Kidney epithelial cell (primary cell): ENCODE measurements around the gene IL6ST. TPM values are rescaled to one million over a fixed set of nuclear protein-coding genes. Genes with fewer than 3 reads are reported as not detected.

Experiments
- DNase-seq: peaks from one replicate; pipeline ENCODE4 v3.0.0-alpha.2; 2010; ENCODE audit warnings: low read depth
- H3K27me3 ChIP-seq: 2 replicates; pipeline ENCODE4 v1.6.0; 2011; ENCODE audit warnings: low read length; ENCODE audit not compliant: control insufficient read depth, insufficient read depth
- H3K36me3 ChIP-seq: 2 replicates; pipeline ENCODE4 v1.5.1; 2011; ENCODE audit warnings: low read length; ENCODE audit not compliant: control insufficient read depth, insufficient read depth
- H3K4me3 ChIP-seq: 2 replicates; pipeline ENCODE4 v1.5.1; 2011; ENCODE audit warnings: low read depth, mild to moderate bottlenecking, control low read depth, low read length
- total RNA-seq: library from RNA; depleted of rRNA; stranded (reverse); fragments of >200 nt; gene quantifications from 2 replicates; pipeline ENCODE4 v1.2.3, GENCODE V29; 2015
- TF ChIP-seq, protein P1 (sequence below): IDR thresholded peaks from 2 replicates; pipeline ENCODE4 v1.5.1; 2011; ENCODE audit warnings: mild to moderate bottlenecking, moderate library complexity, low read length, control low read depth, inconsistent platforms; ENCODE audit not compliant: insufficient read depth, poor library complexity, severe bottlenecking

Gene IL6ST
- total RNA-seq, 1 donor from 2014 or later, result 139 TPM

DNA sequence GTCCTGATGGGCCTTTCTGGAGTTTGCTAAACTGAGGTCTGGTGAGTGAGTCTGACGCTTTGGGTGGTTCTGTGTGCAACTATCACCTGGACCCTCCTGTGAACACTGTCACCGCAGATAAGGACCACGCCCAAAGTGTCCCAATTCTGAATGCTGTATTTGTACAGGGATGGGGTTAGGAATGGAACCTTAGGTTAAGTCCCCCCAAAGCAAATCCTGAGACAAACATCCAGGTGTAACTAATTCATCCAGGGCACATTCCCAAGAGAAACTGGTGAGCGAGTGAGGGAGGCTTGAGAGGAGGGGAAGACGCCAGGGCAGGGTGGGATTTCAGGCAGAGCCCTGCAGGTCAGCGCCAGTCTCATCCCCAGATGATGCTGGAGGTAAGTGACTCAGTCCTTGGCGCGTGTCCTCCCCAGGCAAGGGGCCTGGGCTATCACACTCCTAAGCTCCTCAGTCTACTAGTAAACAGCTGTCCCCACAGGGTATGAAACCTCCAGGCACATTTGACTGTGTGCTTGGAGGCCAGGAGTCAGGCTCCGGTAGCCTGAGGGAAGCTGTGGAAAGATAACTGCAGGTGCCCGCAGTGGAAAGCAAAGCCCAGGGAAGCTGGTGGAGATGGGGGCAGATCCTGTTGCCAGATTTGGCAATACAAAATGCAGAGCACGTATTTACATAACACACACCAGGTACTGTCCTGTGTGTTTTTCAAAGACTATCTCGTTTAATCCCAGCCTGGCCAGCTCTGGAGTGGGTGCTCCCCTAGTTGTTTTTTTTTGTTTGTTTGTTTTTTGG lies 66.7 kb downstream of the IL6ST start:
- TF ChIP-seq, protein P1, sequence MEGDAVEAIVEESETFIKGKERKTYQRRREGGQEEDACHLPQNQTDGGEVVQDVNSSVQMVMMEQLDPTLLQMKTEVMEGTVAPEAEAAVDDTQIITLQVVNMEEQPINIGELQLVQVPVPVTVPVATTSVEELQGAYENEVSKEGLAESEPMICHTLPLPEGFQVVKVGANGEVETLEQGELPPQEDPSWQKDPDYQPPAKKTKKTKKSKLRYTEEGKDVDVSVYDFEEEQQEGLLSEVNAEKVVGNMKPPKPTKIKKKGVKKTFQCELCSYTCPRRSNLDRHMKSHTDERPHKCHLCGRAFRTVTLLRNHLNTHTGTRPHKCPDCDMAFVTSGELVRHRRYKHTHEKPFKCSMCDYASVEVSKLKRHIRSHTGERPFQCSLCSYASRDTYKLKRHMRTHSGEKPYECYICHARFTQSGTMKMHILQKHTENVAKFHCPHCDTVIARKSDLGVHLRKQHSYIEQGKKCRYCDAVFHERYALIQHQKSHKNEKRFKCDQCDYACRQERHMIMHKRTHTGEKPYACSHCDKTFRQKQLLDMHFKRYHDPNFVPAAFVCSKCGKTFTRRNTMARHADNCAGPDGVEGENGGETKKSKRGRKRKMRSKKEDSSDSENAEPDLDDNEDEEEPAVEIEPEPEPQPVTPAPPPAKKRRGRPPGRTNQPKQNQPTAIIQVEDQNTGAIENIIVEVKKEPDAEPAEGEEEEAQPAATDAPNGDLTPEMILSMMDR, result no peak
- Histone ChIP-seq H3K36me3 (no peaks in the 10 kb centered on the region), H3K27me3 (no peaks in the 10 kb centered on the region), H3K4me3 (no peak overlapping the region)
- no peak for DNase-seq

DNA sequence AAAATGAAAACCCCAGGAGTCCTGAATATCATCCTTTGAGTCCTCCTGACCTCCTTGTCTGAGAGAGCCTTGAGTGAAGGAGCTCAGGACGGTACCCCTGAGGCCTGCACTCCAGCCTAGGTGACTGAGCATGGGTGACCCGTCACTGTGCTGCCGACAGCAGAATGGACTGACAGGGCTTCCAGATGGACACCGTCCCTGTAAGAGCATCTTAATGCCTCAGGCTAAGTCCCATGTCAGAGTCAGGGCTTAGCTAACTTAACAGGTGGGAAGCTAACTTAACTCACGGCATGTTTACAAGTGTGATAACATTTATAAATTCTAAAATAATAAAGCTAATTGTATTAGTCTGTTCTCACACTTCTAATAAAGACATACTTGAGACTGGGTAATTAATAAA lies 68.3 kb downstream of the IL6ST start:
- DNase-seq, result no peak
- Histone ChIP-seq H3K4me3 (no peak overlapping the region), H3K36me3 (no peaks in the 10 kb centered on the region), H3K27me3 (no peaks in the 10 kb centered on the region)
- TF ChIP-seq, protein P1, result no peak

GRCh38 chr5:55925712-55926111 lies 69.1 kb downstream of the IL6ST start:
- DNase-seq, result no peak
- TF ChIP-seq, protein P1, result no peak
- no peaks in the 10 kb centered on the region for H3K36me3 ChIP-seq
- H3K27me3 ChIP-seq, result no peaks in the 10 kb centered on the region
- no peak overlapping the region for H3K4me3 ChIP-seq

GRCh38 chr5:55925181-55925580 lies 69.6 kb downstream of the IL6ST start:
- Histone ChIP-seq H3K4me3 (no peak overlapping the region), H3K27me3 (no peaks in the 10 kb centered on the region), H3K36me3 (no peaks in the 10 kb centered on the region)
- TF ChIP-seq, protein P1, result no peak
- no peak for DNase-seq

DNA sequence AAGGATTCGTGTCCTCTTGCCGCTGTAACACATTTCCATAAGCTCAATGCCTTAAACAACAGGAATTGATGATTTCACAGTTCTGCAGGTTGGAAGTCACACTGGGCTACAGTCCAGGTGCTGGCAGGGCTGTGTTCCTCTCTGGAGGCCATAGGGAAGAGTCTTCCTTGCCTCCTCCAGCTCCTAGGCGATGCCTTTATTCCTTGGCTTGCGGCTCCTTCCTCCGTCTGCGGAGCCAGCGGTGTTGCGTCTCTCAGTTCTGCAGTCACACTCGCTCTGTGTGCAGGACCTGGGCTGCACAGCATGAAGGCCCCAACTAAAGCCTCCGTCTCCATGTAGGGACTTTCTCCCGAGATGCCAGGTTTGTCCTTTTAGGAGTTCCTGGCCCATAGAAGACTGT lies 70.0 kb downstream of the IL6ST start:
- no peak for DNase-seq
- no peaks in the 10 kb centered on the region for H3K27me3 ChIP-seq
- TF ChIP-seq, protein P1, result no peak
- no peak overlapping the region for H3K4me3 ChIP-seq
- H3K36me3 ChIP-seq, result no peaks in the 10 kb centered on the region

DNA sequence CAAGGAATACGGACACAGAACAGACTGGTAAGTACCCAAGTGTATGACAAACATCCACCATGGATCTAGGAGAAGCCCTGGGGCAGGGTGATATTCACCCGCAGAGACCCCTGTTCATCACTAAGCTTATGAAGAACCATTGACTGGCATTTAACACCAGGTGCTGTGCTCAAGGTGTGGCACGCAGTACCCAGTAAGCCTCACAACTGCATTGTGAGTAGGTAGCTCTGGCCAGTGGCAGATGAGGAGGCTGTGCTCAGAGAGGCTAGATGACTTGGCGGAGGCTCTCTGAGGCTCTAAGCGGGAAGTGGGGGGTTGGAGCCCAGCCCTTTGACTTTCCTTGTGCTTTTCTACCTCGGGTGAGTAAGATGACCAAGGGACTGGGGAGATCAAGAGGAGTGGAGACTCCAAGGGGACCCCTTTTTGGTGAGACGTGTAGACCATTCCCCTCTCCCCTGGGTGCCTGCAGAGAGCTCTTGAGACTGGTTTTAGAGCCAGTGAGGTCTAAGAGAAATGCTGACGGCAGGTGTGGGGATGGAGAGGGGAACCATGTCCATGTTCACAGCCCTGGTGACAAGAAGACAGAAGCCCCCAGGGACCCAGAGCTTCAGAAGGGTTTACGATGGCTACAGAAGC lies 70.8 kb downstream of the IL6ST start:
- Histone ChIP-seq H3K36me3 (no peaks in the 10 kb centered on the region), H3K27me3 (no peaks in the 10 kb centered on the region), H3K4me3 (no peak overlapping the region)
- DNase-seq, result no peak
- TF ChIP-seq, protein P1, result no peak
